HG03095 (cell line): ENCODE data around the gene ZBTB46.
"Not testable (repeated sequence)": the region's sequence is repeated elsewhere in the genome, so short reads cannot be mapped to it uniquely, and the experiment has no call there.

Source experiments
- ATAC-seq: cut with Tn5 transposase; IDR thresholded peaks from one replicate; pipeline ENCODE4 v1.9.1; 2021; ENCODE audit warnings: moderate library complexity; ENCODE audit not compliant: unreplicated experiment

ZBTB46 gene

GRCh38 chr20:63737695-63737944, 93.4 kb downstream of the ZBTB46 start:
- ATAC-seq, result no peak

GRCh38 chr20:63736893-63737694, 94.0 kb downstream of the ZBTB46 start:
- ATAC-seq, result no peak

- no peak for ATAC-seq
Observed at GRCh38 chr20:63735859-63736718, 95.0 kb downstream of the ZBTB46 start, which contains the start of gene LIME1. LIME1 (plus strand) TSS chr20:63736664; CDS start chr20:63737550, 886 bp downstream.

- no peak for ATAC-seq
Observed at GRCh38 chr20:63734946-63735858, 95.9 kb downstream of the ZBTB46 start.

GRCh38 chr20:63734111-63734945, 96.7 kb downstream of the ZBTB46 start:
- ATAC-seq, result no peak

GRCh38 chr20:63733579-63734081, 97.4 kb downstream of the ZBTB46 start:
- ATAC-seq, result no peak

- no peak for ATAC-seq
Observed at GRCh38 chr20:63733117-63733516, 97.9 kb downstream of the ZBTB46 start.

GRCh38 chr20:63732118-63733095, 98.7 kb downstream of the ZBTB46 start:
- no peak for ATAC-seq

GRCh38 chr20:63731410-63731809, 99.7 kb downstream of the ZBTB46 start:
- ATAC-seq, result no peak

- not testable (repeated sequence) for ATAC-seq
Observed at GRCh38 chr20:63730189-63730733, 100.8 kb downstream of the ZBTB46 start.

GRCh38 chr20:63722967-63723622, 108.0 kb downstream of the ZBTB46 start:
- ATAC-seq, result not testable (repeated sequence)

- ATAC-seq, result no peak
Observed at GRCh38 chr20:63718996-63719395, 112.1 kb downstream of the ZBTB46 start.

- no peak for ATAC-seq
Observed at GRCh38 chr20:63714858-63715257, 116.2 kb downstream of the ZBTB46 start.

- ATAC-seq, result no peak
Observed at GRCh38 chr20:63712191-63712590, 118.9 kb downstream of the ZBTB46 start.

GRCh38 chr20:63711085-63711645, 119.9 kb downstream of the ZBTB46 start:
- no peak for ATAC-seq

- ATAC-seq, result no peak
Observed at GRCh38 chr20:63709149-63709527, 121.9 kb downstream of the ZBTB46 start.

- ATAC-seq, result peak; percentile 19
Observed at GRCh38 chr20:63708301-63709148, 122.5 kb downstream of the ZBTB46 start.
